Prostate gland (tissue), 2 donors: ENCODE results near the gene DDTL.
"Not testable (repeated sequence)": the region's sequence is repeated elsewhere in the genome, so short reads cannot be mapped to it uniquely, and the experiment has no call there.

Source experiments
- POLR2A ChIP-seq: fragments of 450-650 bp; IDR thresholded peaks from one replicate; pipeline ENCODE4 v1.6.1; 2016; ENCODE audit warnings: antibody characterized with exemption, mild to moderate bottlenecking
- TF ChIP-seq, protein P1 (sequence below), 4 experiments: fragments of 200-600 bp in 2 of 4; fragments of 450-650 bp in 2 of 4; sonication (generic) in 2 of 4; IDR thresholded peaks; 1 replicate in 3 of 4; 2 replicates in 1 of 4; pipeline ENCODE4 v1.5.1; 2016 to 2019; ENCODE audit warnings: antibody characterized with exemption in 4 of 4, mild to moderate bottlenecking in 2 of 4, moderate library complexity in 2 of 4

DNA sequence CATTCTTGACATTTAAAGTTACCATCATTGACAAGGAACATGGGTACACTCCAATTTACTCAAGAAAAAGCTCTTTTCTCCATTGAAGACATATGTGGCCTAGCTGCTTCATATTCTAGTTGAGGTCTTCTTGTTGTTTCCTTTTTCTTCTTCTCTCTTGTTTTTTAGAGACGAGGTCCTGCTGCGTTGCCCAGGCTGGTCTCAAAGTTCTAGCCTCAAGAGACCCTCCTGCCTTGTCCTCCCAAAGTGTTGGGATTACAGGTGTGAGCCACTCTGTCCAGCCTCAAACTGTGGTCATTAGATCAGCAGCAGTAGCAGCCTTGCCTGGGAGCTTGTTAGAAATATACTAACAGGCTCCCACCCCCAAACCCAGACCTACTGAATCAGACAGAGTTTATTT, 26.4 kb downstream of the DDTL start:
- TF ChIP-seq, protein P1, sequence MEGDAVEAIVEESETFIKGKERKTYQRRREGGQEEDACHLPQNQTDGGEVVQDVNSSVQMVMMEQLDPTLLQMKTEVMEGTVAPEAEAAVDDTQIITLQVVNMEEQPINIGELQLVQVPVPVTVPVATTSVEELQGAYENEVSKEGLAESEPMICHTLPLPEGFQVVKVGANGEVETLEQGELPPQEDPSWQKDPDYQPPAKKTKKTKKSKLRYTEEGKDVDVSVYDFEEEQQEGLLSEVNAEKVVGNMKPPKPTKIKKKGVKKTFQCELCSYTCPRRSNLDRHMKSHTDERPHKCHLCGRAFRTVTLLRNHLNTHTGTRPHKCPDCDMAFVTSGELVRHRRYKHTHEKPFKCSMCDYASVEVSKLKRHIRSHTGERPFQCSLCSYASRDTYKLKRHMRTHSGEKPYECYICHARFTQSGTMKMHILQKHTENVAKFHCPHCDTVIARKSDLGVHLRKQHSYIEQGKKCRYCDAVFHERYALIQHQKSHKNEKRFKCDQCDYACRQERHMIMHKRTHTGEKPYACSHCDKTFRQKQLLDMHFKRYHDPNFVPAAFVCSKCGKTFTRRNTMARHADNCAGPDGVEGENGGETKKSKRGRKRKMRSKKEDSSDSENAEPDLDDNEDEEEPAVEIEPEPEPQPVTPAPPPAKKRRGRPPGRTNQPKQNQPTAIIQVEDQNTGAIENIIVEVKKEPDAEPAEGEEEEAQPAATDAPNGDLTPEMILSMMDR (IDR thresholded peaks at IDR 0.05) = not testable (repeated sequence)
- not testable (repeated sequence) for TF ChIP-seq POLR2A
